Subcutaneous abdominal adipose tissue (tissue), 5 donors: ENCODE data around the gene KNTC1.
"Not testable (repeated sequence)": the region's sequence is repeated elsewhere in the genome, so short reads cannot be mapped to it uniquely, and the experiment has no call there.

ENCODE experiments used
- H3K27ac ChIP-seq: one replicate; pipeline ENCODE4 v1.7.0; 2013; ENCODE audit warnings: low read depth, mild to moderate bottlenecking, inconsistent platforms, low read length, moderate library complexity
- H3K27me3 ChIP-seq, 5 donors: one replicate each; pipeline ENCODE4 v1.7.0; 2013; ENCODE audit warnings: low read length in 5 of 5, inconsistent platforms in 1 of 5; ENCODE audit not compliant: control insufficient read depth in 5 of 5, insufficient read depth in 4 of 5
- H3K36me3 ChIP-seq, 5 donors: one replicate each; pipeline ENCODE4 v1.7.0; 2013; ENCODE audit warnings: low read length in 5 of 5; ENCODE audit not compliant: control insufficient read depth in 5 of 5, insufficient read depth in 5 of 5
- H3K4me1 ChIP-seq, 5 donors: one replicate each; pipeline ENCODE4 v1.7.0; 2013; ENCODE audit warnings: low read length in 5 of 5, mild to moderate bottlenecking in 3 of 5, moderate library complexity in 1 of 5; ENCODE audit not compliant: control insufficient read depth in 5 of 5, insufficient read depth in 5 of 5
- H3K4me3 ChIP-seq, 5 donors: one replicate each; pipeline ENCODE4 v1.7.0; 2013; ENCODE audit warnings: low read length in 5 of 5, low read depth in 1 of 5
- H3K9ac ChIP-seq, 5 donors: one replicate each; pipeline ENCODE4 v1.7.0; 2013; ENCODE audit warnings: low read length in 5 of 5, mild to moderate bottlenecking in 4 of 5, moderate library complexity in 3 of 5
- H3K9me3 ChIP-seq, 5 donors: one replicate each; pipeline ENCODE4 v1.7.0; 2013; ENCODE audit warnings: low read length in 5 of 5; ENCODE audit not compliant: control insufficient read depth in 5 of 5
- donor health status: healthy.
- donor health status: healthy.
- donor health status: healthy.
- donor health status: healthy.
- donor health status: healthy.

KNTC1 gene

DNA sequence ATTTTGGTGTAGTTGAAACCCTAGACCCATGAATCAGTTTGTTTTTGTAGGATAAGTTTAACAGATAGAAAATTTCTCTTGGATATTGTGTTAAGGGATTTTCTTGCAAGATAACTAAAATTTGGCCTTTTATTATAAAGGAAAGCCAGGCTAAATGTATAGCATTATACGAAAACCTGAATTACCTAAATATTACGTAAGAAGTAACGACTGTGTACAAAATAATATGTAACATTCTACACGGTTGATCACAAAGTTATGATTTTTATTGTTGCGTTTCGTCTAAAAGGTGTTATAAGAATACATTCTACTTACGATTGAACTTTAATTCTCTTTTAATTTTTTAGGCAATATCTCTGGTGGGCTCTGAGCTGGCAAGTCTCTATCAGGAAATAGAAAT is 63.9 kb downstream of the KNTC1 start:
- H3K9me3 ChIP-seq = no peaks in the 10 kb centered on the region
- H3K36me3 ChIP-seq = peaks cover 2 to 31% (median 13%) of the 10 kb centered on the region in 5 donors
- H3K4me3 ChIP-seq = no peak overlapping the region
- H3K27ac ChIP-seq = no peak overlapping the region
- H3K27me3 ChIP-seq = no peaks in the 10 kb centered on the region
- H3K9ac ChIP-seq = no peak overlapping the region
- no peaks in the 10 kb centered on the region for H3K4me1 ChIP-seq

DNA sequence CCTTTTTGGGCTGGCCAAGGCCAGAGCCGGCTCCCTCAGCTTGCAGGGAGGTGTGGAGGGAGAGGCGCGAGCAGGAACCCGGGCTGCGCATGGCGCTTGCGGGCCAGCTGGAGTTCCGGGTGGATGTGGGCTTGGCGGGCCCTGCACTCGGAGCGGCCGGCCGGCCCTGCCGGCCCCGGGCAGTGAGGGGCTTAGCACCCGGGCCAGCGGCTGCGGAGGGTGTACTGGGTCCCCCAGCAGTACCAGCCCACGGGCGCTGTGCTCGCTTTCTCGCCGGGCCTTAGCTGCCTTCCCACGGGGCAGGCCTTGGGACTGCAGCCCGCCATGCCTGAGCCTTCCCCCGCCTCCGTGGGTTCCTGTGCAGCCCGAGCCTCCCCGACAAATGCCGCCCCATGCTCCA is 64.9 kb downstream of the KNTC1 start:
- not testable (repeated sequence) for H3K4me3 ChIP-seq, H3K4me1 ChIP-seq, H3K9ac ChIP-seq, H3K27me3 ChIP-seq, H3K9me3 ChIP-seq, H3K27ac ChIP-seq
- peaks cover 2 to 29% (median 13%) of the 10 kb centered on the region in 5 donors for H3K36me3 ChIP-seq

DNA sequence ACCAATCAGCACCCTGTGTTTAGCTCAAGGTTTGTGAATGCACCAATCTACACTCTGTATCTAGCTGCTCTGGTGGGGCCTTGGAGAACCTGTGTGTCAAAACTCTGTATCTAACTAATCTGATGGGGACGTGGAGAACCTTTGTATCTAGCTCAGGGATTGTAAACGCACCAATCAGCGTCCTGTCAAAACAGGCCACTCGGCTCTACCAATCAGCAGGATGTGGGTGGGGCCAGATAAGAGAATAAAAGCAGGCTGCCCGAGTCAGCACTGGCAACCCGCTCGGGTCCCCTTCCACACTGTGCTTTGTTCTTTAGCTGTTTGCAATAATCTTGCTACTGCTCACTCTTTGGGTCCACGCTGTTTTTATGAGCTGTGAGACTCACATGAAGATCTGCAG is 65.5 kb downstream of the KNTC1 start:
- not testable (repeated sequence) for H3K4me3 ChIP-seq, H3K4me1 ChIP-seq, H3K27me3 ChIP-seq, H3K9ac ChIP-seq, H3K9me3 ChIP-seq, H3K27ac ChIP-seq
- H3K36me3 ChIP-seq = peaks cover 2 to 28% (median 14%) of the 10 kb centered on the region in 5 donors

DNA sequence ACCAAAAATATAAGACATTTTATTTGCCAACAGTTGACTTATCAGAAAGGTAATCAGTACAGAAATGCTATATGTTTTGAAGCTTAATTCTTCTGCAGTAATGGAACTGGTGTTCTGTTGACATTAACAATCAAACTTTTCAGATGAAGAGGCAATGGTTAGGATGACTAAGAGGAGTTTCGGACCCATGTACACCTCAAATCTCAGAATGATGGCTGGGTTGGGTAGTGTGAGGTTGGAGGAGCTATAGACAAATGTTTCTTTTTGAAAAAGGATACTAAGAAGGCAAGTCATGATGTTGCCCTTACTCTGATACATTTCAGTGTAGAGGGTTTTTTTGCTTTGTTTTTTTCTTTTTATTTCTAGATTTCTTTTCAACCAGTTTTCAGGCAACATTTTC is 66.9 kb downstream of the KNTC1 start:
- peaks cover 0 to 23% (median 11%) of the 10 kb centered on the region in 5 donors for H3K36me3 ChIP-seq
- H3K9ac ChIP-seq = no peak overlapping the region
- H3K27me3 ChIP-seq = no peaks in the 10 kb centered on the region
- H3K4me3 ChIP-seq = no peak overlapping the region
- H3K4me1 ChIP-seq = no peaks in the 10 kb centered on the region
- no peak overlapping the region for H3K27ac ChIP-seq
- no peaks in the 10 kb centered on the region for H3K9me3 ChIP-seq

DNA sequence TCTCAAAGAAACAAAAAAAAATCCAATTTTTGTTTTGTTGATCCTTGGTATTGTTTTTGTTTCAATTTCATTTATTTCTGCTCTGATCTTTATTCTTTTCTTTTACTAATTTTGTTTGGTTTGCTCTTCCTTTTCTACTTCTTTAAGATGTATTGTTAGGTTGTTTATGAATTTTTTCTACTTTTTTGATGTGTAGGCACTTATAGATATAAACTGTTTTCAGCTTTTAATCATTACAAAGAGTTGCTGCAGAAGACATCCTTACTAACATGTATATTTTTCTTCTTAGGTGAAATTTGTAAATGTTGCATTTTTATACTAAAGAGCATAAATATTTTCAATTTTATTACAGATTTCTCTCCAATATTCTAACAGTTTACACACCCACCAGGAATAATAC is 69.8 kb downstream of the KNTC1 start:
- no peaks in the 10 kb centered on the region for H3K9me3 ChIP-seq
- no peaks in the 10 kb centered on the region for H3K27me3 ChIP-seq
- H3K27ac ChIP-seq = no peak overlapping the region
- peaks cover 0 to 11% (median 0%) of the 10 kb centered on the region in 5 donors for H3K36me3 ChIP-seq
- H3K9ac ChIP-seq = no peak overlapping the region
- H3K4me3 ChIP-seq = no peak overlapping the region
- H3K4me1 ChIP-seq = no peaks in the 10 kb centered on the region

DNA sequence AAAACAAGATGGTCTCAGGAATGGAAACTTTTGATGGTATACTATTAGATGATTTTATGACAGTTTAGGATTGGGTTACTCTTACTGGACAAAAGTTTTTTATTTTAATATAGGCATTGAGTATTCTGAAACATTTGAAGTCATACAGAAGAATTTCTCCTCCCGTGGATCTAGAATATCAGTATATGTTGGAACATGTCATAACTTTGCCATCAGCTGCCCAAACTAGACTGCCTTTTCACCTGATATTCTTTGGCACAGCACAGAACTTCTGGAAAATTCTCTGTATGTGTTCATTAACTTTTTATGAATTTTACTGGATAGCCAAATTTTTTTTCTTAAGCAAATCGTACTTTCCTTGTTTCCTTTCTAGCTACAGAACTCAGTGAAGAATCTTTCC is 75.4 kb downstream of the KNTC1 start:
- Histone ChIP-seq H3K27me3 (no peaks in the 10 kb centered on the region), H3K4me3 (no peak overlapping the region), H3K36me3 (peaks cover 3 to 10% (median 5%) of the 10 kb centered on the region in 5 donors), H3K9me3 (no peaks in the 10 kb centered on the region), H3K4me1 (peaks cover 0 to 4% (median 0%) of the 10 kb centered on the region in 5 donors), H3K27ac (no peak overlapping the region), H3K9ac (no peak overlapping the region)

DNA sequence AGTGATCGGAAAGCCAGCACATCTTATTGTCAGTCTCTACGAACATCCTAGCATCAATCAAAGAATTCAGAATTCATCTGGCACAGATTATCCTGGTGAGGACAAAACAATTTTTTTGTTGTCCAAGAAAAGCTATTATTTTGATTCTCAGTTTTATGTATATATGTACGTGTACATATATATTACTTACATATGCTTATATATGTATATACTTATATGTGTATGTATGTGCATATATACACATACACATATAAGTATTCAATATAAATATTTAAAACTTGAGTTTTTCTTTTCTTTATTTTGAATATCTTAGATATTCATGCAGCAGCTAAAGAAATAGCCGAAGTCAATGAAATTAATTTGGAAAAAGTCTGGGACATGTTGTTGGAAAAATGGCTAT is 77.9 kb downstream of the KNTC1 start:
- no peak overlapping the region for H3K27ac ChIP-seq
- peaks cover 3 to 14% (median 5%) of the 10 kb centered on the region in 5 donors for H3K36me3 ChIP-seq
- H3K9ac ChIP-seq = no peak overlapping the region
- H3K27me3 ChIP-seq = no peaks in the 10 kb centered on the region
- H3K4me3 ChIP-seq = no peak overlapping the region
- H3K4me1 ChIP-seq = peaks cover 0 to 4% (median 0%) of the 10 kb centered on the region in 5 donors
- H3K9me3 ChIP-seq = no peaks in the 10 kb centered on the region

DNA sequence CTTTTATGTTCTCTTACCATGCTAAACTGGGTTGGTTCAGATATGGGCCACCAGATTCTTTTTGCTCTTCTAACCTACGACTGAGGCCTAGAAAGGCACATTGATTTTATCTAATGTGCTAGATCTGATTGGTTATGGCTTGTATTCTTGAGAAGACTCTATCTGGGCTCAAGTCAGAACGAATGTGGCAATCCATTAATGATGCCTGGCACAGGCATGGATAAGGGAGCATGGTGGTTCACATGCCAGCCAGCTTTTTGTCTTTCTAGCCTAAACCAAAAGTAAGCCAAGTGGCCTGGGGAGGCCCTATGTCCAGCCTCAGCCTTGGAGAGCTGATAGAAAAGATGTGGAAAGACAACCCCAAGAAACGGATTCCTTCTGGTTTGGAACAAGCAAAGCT is 82.7 kb downstream of the KNTC1 start:
- Histone ChIP-seq H3K27ac (no peak overlapping the region), H3K36me3 (peaks cover 13 to 42% (median 17%) of the 10 kb centered on the region in 5 donors), H3K4me1 (no peaks in the 10 kb centered on the region), H3K4me3 (no peak overlapping the region), H3K9me3 (no peaks in the 10 kb centered on the region), H3K9ac (no peak overlapping the region), H3K27me3 (no peaks in the 10 kb centered on the region)

DNA sequence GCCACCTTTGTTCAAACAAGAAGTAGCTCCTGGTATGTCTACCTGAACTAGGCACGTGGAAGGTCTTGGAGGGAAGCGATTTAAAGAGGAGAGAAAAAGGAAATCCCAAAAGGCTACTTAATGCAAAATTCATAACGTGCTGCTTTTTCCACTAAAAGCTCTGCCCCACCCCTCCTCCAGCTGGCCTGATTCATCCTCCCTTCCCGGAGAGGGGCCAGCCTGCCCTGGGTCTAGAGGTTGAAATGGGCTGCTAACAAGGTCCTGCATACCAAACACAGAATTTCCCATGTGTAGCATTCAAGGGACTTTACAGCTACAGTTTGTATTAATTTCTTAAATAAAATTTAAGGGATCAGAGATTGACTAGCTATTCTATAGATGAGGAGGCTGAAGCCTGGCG is 83.2 kb downstream of the KNTC1 start:
- Histone ChIP-seq H3K27me3 (no peaks in the 10 kb centered on the region), H3K4me1 (no peaks in the 10 kb centered on the region), H3K9me3 (no peaks in the 10 kb centered on the region), H3K4me3 (no peak overlapping the region), H3K27ac (no peak overlapping the region), H3K9ac (no peak overlapping the region), H3K36me3 (peaks cover 14 to 42% (median 15%) of the 10 kb centered on the region in 5 donors)

DNA sequence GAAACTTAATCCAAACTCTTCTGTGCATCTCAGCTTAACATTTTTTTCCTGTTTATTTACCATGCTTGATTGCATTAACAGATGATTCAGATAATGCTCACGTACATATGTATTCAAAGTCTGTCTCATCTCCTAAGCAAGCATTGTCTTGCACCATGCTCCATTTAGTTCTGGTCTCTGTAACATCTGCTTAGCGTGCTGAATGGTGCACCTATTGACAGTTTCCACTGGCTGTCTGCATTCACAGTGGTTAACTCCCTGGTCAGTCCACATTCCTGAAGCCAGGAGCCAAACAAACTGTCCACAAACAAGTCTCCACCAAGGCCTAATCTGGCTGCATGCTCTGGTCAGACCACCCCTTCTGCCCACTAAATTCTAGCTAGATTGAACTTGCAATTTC is 83.9 kb downstream of the KNTC1 start:
- Histone ChIP-seq H3K4me1 (no peaks in the 10 kb centered on the region), H3K36me3 (peaks cover 11 to 42% (median 15%) of the 10 kb centered on the region in 5 donors), H3K4me3 (no peak overlapping the region), H3K9me3 (no peaks in the 10 kb centered on the region), H3K27me3 (no peaks in the 10 kb centered on the region), H3K9ac (no peak overlapping the region), H3K27ac (no peak overlapping the region)

DNA sequence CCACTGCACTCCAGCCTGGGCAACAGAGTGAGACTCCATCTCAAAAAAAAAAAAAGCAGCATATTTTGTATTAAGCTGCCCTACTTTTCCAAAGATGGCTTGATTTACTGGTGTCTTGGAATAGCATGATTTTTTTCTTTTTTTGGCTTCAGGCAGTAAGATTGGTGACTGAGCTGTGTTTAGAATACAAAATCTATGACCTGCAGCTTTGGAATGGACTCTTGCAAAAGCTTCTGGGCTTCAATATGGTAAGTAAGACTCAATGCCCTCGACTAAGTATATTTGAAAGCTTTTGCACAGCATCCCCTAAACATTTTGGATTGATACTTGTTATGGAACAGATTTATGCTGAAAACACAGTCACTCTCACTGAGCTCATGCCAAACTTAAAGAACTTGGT is 87.8 kb downstream of the KNTC1 start:
- no peaks in the 10 kb centered on the region for H3K4me1 ChIP-seq
- H3K9ac ChIP-seq = no peak overlapping the region
- no peaks in the 10 kb centered on the region for H3K9me3 ChIP-seq
- no peak overlapping the region for H3K4me3 ChIP-seq
- no peak overlapping the region for H3K27ac ChIP-seq
- peaks cover 12 to 38% (median 18%) of the 10 kb centered on the region in 5 donors for H3K36me3 ChIP-seq
- H3K27me3 ChIP-seq = no peaks in the 10 kb centered on the region
